Erythroblast (primary cell): ENCODE measurements around the gene BRD1.

Experiments
- GATA1 ChIP-seq: IDR thresholded peaks from 2 replicates; pipeline ENCODE4 v1.6.1; 2011; ENCODE audit warnings: low read depth, mild to moderate bottlenecking, control low read depth, low read length, moderate library complexity
- POLR2A ChIP-seq: IDR thresholded peaks from 2 replicates; pipeline ENCODE4 v1.6.1; 2011; ENCODE audit warnings: mild to moderate bottlenecking, low read length

- TF ChIP-seq POLR2A (no peak), GATA1 (no peak)
These were observed 39.9 kb upstream of the BRD1 start for GRCh38 chr22:49867303-49868265.
